ENCODE data around the gene KIF21B. TPM values are rescaled to one million over a fixed set of nuclear protein-coding genes. Genes with fewer than 3 reads are reported as not detected.
A peak's percentile ranks its signal among the peaks of the same experiment; 100 is the strongest.

Gene KIF21B
- total and polyA plus RNA-seq, 4 experiments from 2014 or later: 0.55 to 94.7 (median 50.4) TPM

DNA sequence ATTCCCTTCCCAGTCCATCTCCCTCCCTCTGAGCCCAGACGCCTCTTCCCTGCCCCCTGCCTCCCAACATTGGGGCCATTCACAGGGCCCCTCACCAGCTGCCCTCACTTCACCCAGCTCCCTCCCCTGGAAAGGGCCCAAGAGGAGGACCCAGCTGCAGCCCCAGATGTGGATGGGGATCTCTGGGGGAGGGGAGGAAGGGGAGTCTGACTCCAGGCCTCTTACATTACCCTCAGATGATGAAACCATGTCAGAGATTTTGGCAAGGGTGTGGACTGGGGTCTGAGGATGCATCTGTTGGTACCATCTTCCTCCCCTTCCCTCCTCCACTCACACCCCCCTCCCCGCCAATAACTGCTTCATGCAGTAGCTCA lies 1.1 kb upstream of the KIF21B start:
- Mint-ChIP-seq H3K4me1 (peaks cover 47 to 67% (median 54%) of the 10 kb centered on the region in 4 donors), H3K36me3 (peaks cover 0 to 9% of the 10 kb centered on the region in 2 donors), H3K27me3 (no peaks in the 10 kb centered on the region), H3K27ac (peak overlapping the region in 5 of 7 donors; percentile 22 to 78 (median 52)), H3K9me3 (no peaks in the 10 kb centered on the region), H3K4me3 (no peak overlapping the region)
- Histone ChIP-seq H3K27ac (ENCODE audit: low read depth, low read length) (no peak overlapping the region), H3K4me3 (ENCODE audit: low read length in 2 of 2) (no peak overlapping the region), H3K27me3 (ENCODE audit: insufficient read depth, low read length) (no peaks in the 10 kb centered on the region), H3K9me3 (ENCODE audit: control insufficient read depth in 1 of 2, low read length in 2 of 2) (no peaks in the 10 kb centered on the region), H3K36me3 (ENCODE audit: insufficient read depth, low read length) (no peaks in the 10 kb centered on the region), H3K4me1 (ENCODE audit: insufficient read depth, low read length) (peaks cover 59% of the 10 kb centered on the region)
- no peak for DNase-seq
- CTCF ChIA-PET (ENCODE audit: partially characterized antibody): interaction anchor here (2.2 to 9.5 kb wide), 5 partner anchors 9 to 90 kb away, joined by 9 to 90 read pairs (median 20); no protein-coding TSS in a partner anchor
- intact Hi-C loops (cut with micrococcal nuclease): loop anchor here (5.0 kb wide), 2 partner anchors 42 to 128 kb away; partner anchors contain the start of gene TMEM9
- POLR2A ChIA-PET (ENCODE audit: partially characterized antibody): interaction anchor here (1.4 to 1.6 kb wide), 3 partner anchors 9 to 50 kb away, joined by 5 to 6 read pairs (median 5); no protein-coding TSS in a partner anchor

DNA sequence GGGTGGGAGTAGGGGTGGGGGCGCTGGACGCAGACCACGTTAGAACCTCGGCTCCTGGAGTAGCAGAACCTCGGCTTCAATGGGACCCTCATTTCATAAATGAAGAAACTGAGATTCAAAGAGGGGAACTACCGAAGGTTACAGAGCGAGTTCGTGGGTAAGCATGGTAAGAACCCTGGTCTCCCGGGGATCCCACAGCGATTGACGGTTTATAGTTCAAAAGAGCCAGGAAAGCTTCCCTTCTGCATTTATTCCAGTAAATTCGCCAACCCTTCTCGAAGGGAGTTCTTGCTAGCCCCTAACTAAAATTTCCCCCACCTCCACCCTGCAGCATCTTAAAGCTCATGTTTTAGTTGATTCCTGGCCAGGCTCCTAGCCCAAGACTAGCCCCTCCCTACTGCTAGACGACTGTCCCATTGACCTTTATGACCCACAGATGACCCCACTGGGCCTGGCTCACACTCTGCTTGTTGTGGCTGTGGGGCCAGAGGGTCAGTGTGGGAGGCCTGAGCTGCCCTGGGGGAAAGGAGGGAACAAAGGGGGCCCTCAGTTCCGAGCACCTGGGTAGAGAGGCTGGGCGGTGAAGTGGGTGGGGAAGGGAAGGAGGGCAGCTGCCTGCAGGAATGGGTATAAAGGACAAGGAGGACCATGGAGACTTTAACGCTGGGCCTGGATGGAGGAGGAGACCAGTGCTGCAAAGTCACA lies 558 bp upstream of the KIF21B start:
- no peak overlapping the region for H3K4me3 ChIP-seq (ENCODE audit: low read length in 2 of 2)
- Mint-ChIP-seq H3K36me3 (peaks cover 0 to 13% of the 10 kb centered on the region in 2 donors), H3K9me3 (no peaks in the 10 kb centered on the region), H3K4me3 (peak overlapping the region in 6 of 8 donors; percentile 8 to 64 (median 41)), H3K27ac (peak overlapping the region; percentile 46 to 78 (median 71)), H3K27me3 (no peaks in the 10 kb centered on the region), H3K4me1 (peaks cover 52 to 72% (median 60%) of the 10 kb centered on the region in 4 donors)
- ChIA-PET CTCF (ENCODE audit: partially characterized antibody) (interaction anchor here (3.1 to 9.5 kb wide), 4 partner anchors 9 to 52 kb away, joined by 14 to 90 read pairs (median 22); no protein-coding TSS in a partner anchor), POLR2A (ENCODE audit: partially characterized antibody) (interaction anchor here (1.0 to 3.1 kb wide), 7 partner anchors 8 to 130 kb away, joined by 4 to 12 read pairs (median 5); partner anchors contain the start of gene TMEM9)
- H3K9me3 ChIP-seq (ENCODE audit: control insufficient read depth in 1 of 2, low read length in 2 of 2): no peaks in the 10 kb centered on the region
- no peaks in the 10 kb centered on the region for H3K36me3 ChIP-seq (ENCODE audit: insufficient read depth, low read length)
- peaks cover 65% of the 10 kb centered on the region for H3K4me1 ChIP-seq (ENCODE audit: insufficient read depth, low read length)
- no peak for DNase-seq
- H3K27me3 ChIP-seq (ENCODE audit: insufficient read depth, low read length): no peaks in the 10 kb centered on the region
- intact Hi-C loops (cut with micrococcal nuclease): loop anchor here (1.0 to 5.0 kb wide), 4 partner anchors 19 to 128 kb away; partner anchors contain the start of gene TMEM9
- H3K27ac ChIP-seq (ENCODE audit: low read depth, low read length): no peak overlapping the region

DNA sequence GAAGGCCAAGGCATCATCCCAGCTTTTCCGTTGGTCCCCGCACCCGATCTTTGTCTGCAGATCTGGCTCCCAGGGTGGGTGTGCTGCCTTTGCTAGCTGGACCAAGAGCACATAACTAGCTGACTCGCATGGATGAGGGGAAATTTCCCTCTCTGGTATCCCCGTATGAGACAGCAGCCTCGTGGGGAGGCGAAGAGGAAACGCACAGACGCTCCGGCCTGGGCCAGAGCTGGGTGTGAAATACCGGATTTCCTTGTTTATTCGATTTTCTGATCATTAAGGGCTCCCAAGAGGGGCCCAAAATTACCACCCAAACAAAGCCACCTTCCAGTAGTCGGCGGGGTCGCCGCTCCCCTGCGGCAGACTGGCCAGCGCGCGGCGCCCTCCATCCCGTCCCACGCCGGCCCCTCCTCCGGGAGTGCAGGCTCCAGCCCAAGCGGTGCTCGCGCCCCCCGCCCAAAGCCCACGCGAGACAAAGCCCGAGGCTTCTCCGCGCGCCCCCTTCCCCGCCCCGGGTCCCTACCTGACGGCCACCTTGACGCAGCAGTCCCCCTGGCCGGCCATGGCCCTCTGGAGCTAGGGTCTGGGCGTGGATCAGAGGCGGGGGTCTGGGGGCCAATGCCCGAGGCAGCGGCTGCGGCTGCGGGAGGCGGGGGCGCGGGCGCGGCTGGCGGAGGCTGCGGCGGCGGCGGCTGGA lies 546 bp downstream of the KIF21B start:
- H3K9me3 ChIP-seq (ENCODE audit: control insufficient read depth in 1 of 2, low read length in 2 of 2): no peaks in the 10 kb centered on the region
- peak; percentile 39 to 68 (median 43) for DNase-seq
- Mint-ChIP-seq H3K9me3 (no peaks in the 10 kb centered on the region), H3K27ac (peak overlapping the region; percentile 95 to 100 (median 97)), H3K36me3 (peaks cover 0 to 14% of the 10 kb centered on the region in 2 donors), H3K4me3 (peak overlapping the region; percentile 92 to 98 (median 96)), H3K27me3 (no peaks in the 10 kb centered on the region), H3K4me1 (peaks cover 59 to 83% (median 69%) of the 10 kb centered on the region in 4 donors)
- intact Hi-C loops (cut with micrococcal nuclease): loop anchor here (1.0 to 5.0 kb wide), 4 partner anchors 20 to 129 kb away; partner anchors contain the start of gene TMEM9
- peak overlapping the region; percentile 67 to 86 for H3K4me3 ChIP-seq (ENCODE audit: low read length in 2 of 2)
- ChIA-PET CTCF (ENCODE audit: partially characterized antibody) (interaction anchor here (1.0 to 11.4 kb wide), 5 partner anchors 12 to 51 kb away, joined by 3 to 95 read pairs (median 54); no protein-coding TSS in a partner anchor), POLR2A (ENCODE audit: partially characterized antibody) (interaction anchor here (0.8 to 3.1 kb wide), 15 partner anchors 11 to 353 kb away, joined by 3 to 12 read pairs (median 4); partner anchors contain the start of genes DDX59, GPR25 and TMEM9)
- H3K36me3 ChIP-seq (ENCODE audit: insufficient read depth, low read length): no peaks in the 10 kb centered on the region
- peaks cover 76% of the 10 kb centered on the region for H3K4me1 ChIP-seq (ENCODE audit: insufficient read depth, low read length)
- no peaks in the 10 kb centered on the region for H3K27me3 ChIP-seq (ENCODE audit: insufficient read depth, low read length)
- H3K27ac ChIP-seq (ENCODE audit: low read depth, low read length): peak overlapping the region; percentile 69

DNA sequence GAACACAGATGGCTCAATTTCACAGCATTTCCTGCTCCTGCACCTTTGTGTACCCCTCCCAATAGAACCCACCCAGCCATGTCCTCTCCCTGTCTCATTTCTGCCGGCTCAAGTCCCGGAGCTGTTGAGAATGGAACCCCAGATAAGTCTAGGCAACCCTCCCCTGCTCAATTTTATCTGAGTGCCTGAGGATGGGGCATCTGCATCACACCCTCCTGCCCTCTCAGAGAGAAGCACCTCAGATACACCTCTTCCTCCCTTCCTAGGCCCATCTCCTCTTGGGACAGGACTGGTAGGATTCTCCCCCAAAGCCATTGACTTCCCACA lies 1.1 kb downstream of the KIF21B start:
- ChIA-PET CTCF (ENCODE audit: partially characterized antibody) (interaction anchor here (1.0 to 11.4 kb wide), 5 partner anchors 11 to 50 kb away, joined by 3 to 95 read pairs (median 54); no protein-coding TSS in a partner anchor), POLR2A (ENCODE audit: partially characterized antibody) (interaction anchor here (0.8 to 3.1 kb wide), 15 partner anchors 11 to 353 kb away, joined by 3 to 12 read pairs (median 3); partner anchors contain the start of genes DDX59 and GPR25)
- H3K27ac Mint-ChIP-seq: peak overlapping the region; percentile 95 to 100 (median 97)
- no peaks in the 10 kb centered on the region for H3K36me3 ChIP-seq (ENCODE audit: insufficient read depth, low read length)
- peaks cover 81% of the 10 kb centered on the region for H3K4me1 ChIP-seq (ENCODE audit: insufficient read depth, low read length)
- H3K4me3 Mint-ChIP-seq: peak overlapping the region; percentile 92 to 98 (median 96)
- no peaks in the 10 kb centered on the region for H3K9me3 ChIP-seq (ENCODE audit: control insufficient read depth in 1 of 2, low read length in 2 of 2)
- peaks cover 0 to 14% of the 10 kb centered on the region in 2 donors for H3K36me3 Mint-ChIP-seq
- H3K4me1 Mint-ChIP-seq: peaks cover 58 to 88% (median 74%) of the 10 kb centered on the region in 4 donors
- peak overlapping the region; percentile 69 for H3K27ac ChIP-seq (ENCODE audit: low read depth, low read length)
- no peak for DNase-seq
- H3K27me3 Mint-ChIP-seq: no peaks in the 10 kb centered on the region
- H3K4me3 ChIP-seq (ENCODE audit: low read length in 2 of 2): peak overlapping the region; percentile 67 to 86
- no peaks in the 10 kb centered on the region for H3K27me3 ChIP-seq (ENCODE audit: insufficient read depth, low read length)
- no peaks in the 10 kb centered on the region for H3K9me3 Mint-ChIP-seq
- intact Hi-C loops (cut with micrococcal nuclease): loop anchor here (5.0 kb wide), 2 partner anchors 40 to 130 kb away; partner anchors contain the start of gene TMEM9

DNA sequence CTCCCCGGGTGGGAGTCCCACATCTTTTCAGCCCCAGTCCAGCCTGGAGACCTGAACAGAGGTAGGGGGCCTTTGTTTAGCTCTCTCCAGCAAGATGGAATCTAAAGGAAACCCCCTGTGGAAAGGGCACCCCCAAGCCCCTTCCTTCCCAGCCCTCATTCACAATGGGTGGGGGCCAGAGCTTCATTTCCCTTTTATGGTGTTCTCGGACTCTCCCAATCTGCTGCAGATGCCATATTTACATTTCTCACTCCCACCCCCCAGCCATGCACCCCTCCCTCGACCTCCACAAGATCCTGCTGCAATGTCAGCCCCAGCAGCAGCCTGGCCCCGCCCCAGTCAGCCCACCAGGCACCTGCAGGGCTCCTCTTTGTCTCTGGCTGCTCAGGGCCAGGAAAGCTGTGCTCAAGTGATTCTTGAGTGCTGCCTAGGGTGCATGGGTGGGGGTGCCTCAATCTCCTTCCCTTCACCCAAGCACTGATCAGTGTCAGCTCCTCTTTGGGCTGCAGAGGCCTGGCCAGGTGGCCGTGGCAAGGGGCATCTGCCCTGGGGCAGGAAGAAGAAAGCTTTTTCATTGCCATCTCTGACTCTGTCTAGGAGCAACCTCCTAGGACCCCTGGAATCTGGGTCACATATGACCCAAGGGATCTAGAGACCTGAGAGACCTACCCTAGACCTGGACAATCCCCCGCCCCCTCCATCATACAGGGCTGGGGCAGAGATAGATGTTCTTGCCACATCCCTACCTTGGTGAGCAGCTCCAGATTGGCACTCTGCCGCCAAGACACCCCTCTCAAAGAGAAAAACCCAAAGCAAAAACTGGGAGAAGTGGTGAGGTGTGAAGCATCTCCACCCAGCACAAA lies 1.7 kb downstream of the KIF21B start:
- peak overlapping the region; percentile 69 for H3K27ac ChIP-seq (ENCODE audit: low read depth, low read length)
- Mint-ChIP-seq H3K36me3 (peaks cover 0 to 14% of the 10 kb centered on the region in 2 donors), H3K27ac (peak overlapping the region; percentile 95 to 100 (median 97)), H3K27me3 (no peaks in the 10 kb centered on the region), H3K4me1 (peaks cover 58 to 91% (median 76%) of the 10 kb centered on the region in 4 donors), H3K4me3 (peak overlapping the region; percentile 92 to 98 (median 96)), H3K9me3 (no peaks in the 10 kb centered on the region)
- no peaks in the 10 kb centered on the region for H3K27me3 ChIP-seq (ENCODE audit: insufficient read depth, low read length)
- intact Hi-C loops (cut with micrococcal nuclease): loop anchor here (5.0 kb wide), 2 partner anchors 40 to 130 kb away; partner anchors contain the start of gene TMEM9
- peak overlapping the region; percentile 67 to 86 for H3K4me3 ChIP-seq (ENCODE audit: low read length in 2 of 2)
- CTCF ChIA-PET (ENCODE audit: partially characterized antibody): interaction anchor here (0.7 to 11.4 kb wide), 8 partner anchors 11 to 141 kb away, joined by 3 to 95 read pairs (median 12); no protein-coding TSS in a partner anchor
- no peak for DNase-seq
- POLR2A ChIA-PET (ENCODE audit: partially characterized antibody): interaction anchor here (0.8 to 3.1 kb wide), 16 partner anchors 10 to 352 kb away, joined by 3 to 12 read pairs (median 4); partner anchors contain the start of genes DDX59 and GPR25
- H3K9me3 ChIP-seq (ENCODE audit: control insufficient read depth in 1 of 2, low read length in 2 of 2): no peaks in the 10 kb centered on the region
- H3K4me1 ChIP-seq (ENCODE audit: insufficient read depth, low read length): peaks cover 85% of the 10 kb centered on the region
- no peaks in the 10 kb centered on the region for H3K36me3 ChIP-seq (ENCODE audit: insufficient read depth, low read length)

Data from CD4-positive, alpha-beta memory T cell (primary cell).